Testis (tissue), 3 donors: ENCODE measurements around the gene PARP8. TPM values are rescaled to one million over a fixed set of nuclear protein-coding genes. Genes with fewer than 3 reads are reported as not detected.

Experiments used
- DNase-seq: peaks from one replicate; pipeline ENCODE4 v3.0.0-alpha.2; 2019
- H3K27ac ChIP-seq, 2 donors: fragments of 200-600 bp; sonication (generic); one replicate each; pipeline ENCODE4 v1.5.1; 2019
- H3K27me3 ChIP-seq: fragments of 200-600 bp; sonication (generic); one replicate; pipeline ENCODE4 v1.5.1; 2019
- H3K36me3 ChIP-seq: fragments of 200-600 bp; sonication (generic); one replicate; pipeline ENCODE4 v1.5.1; 2017; ENCODE audit warnings: low read depth; ENCODE audit errors: missing control alignments
- H3K4me1 ChIP-seq: fragments of 200-600 bp; sonication (generic); one replicate; pipeline ENCODE4 v1.5.1; 2019
- H3K4me3 ChIP-seq, 2 donors: fragments of 200-600 bp; sonication (generic); one replicate each; pipeline ENCODE4 v1.5.1; 2017 to 2019
- H3K9me3 ChIP-seq: fragments of 200-600 bp; sonication (generic); one replicate; pipeline ENCODE4 v1.5.1; 2017
- POLR2A ChIP-seq: fragments of 450-650 bp; IDR thresholded peaks from one replicate; pipeline ENCODE4 v1.6.1; 2017; ENCODE audit warnings: antibody characterized with exemption, mild to moderate bottlenecking, moderate library complexity
- WGBS, 2 donors: methylation state at CpG; one replicate each; pipeline ENCODE4 v1.1.5; 2018; 5-methylcytosine and 5-hydroxymethylcytosine counted together
- intact Hi-C: fragments of 100-400 bp; cut with DNase I; formaldehyde crosslinking; loops from one replicate; pipeline ENCODE4 v1.15.1; 2023; ENCODE audit warnings: low total_unique reads
- polyA plus RNA-seq: library from polyadenylated mRNA; stranded (reverse); fragments of 350-450 nt; fragmentation: Illumina TruSeq; extraction: RNeasy Lipid Tissue Mini Kit (QIAGEN cat#74804); gene quantifications from one replicate; pipeline ENCODE4 v1.2.3, GENCODE V29; 2014; ENCODE audit warnings: low read depth, low replicate concordance; ENCODE audit not compliant: insufficient read depth
- total RNA-seq, 2 donors: library from RNA; depleted of rRNA; stranded (reverse); fragments of >200 nt; gene quantifications; one replicate each; pipeline ENCODE4 v1.2.3, GENCODE V29; 2016
- TF ChIP-seq, protein P1 (sequence below), 3 experiments: fragments of 450-650 bp in 2 of 3; fragments of 200-600 bp in 1 of 3; sonication (generic) in 1 of 3; IDR thresholded peaks; one replicate each; pipeline ENCODE4 v1.5.1; 2016 to 2019; ENCODE audit warnings: antibody characterized with exemption in 3 of 3, mild to moderate bottlenecking in 2 of 3, moderate library complexity in 1 of 3

PARP8 gene
- total and polyA plus RNA-seq, 3 donors from 2014 or later: 14.4 to 24.3 (median 18.0) TPM

DNA sequence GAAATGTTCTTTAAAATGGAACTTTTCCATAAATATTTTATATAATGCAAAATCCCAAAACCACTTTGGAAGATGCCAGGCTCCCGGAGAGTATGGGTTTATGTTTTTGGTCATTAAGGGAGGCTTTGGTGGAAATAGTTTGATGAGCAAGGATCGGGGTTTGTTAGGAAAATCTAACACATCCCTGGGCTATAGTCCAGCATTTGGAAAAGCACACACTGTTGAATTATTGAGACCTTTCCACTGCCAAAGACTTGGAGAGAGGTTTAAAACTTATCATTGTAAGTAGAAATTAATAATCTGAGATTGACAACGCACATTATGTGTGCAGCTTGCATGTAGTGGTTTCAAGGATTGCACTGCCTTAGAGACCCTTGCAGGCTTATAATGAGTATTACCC is 156.3 kb downstream of the PARP8 start:
- no peaks in the 10 kb centered on the region for H3K27me3 ChIP-seq
- no peak for DNase-seq
- intact Hi-C loops: no loop called here
- no peak overlapping the region for H3K27ac ChIP-seq
- H3K4me1 ChIP-seq: no peaks in the 10 kb centered on the region
- WGBS, 2 donors: 88 to 95% methylated on average over 3 of the region's 3 CpGs
- no peak overlapping the region for H3K4me3 ChIP-seq
- TF ChIP-seq POLR2A: no peak
- TF ChIP-seq, protein P1, sequence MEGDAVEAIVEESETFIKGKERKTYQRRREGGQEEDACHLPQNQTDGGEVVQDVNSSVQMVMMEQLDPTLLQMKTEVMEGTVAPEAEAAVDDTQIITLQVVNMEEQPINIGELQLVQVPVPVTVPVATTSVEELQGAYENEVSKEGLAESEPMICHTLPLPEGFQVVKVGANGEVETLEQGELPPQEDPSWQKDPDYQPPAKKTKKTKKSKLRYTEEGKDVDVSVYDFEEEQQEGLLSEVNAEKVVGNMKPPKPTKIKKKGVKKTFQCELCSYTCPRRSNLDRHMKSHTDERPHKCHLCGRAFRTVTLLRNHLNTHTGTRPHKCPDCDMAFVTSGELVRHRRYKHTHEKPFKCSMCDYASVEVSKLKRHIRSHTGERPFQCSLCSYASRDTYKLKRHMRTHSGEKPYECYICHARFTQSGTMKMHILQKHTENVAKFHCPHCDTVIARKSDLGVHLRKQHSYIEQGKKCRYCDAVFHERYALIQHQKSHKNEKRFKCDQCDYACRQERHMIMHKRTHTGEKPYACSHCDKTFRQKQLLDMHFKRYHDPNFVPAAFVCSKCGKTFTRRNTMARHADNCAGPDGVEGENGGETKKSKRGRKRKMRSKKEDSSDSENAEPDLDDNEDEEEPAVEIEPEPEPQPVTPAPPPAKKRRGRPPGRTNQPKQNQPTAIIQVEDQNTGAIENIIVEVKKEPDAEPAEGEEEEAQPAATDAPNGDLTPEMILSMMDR (IDR thresholded peaks at IDR 0.05): no peak
- H3K36me3 ChIP-seq: no peaks in the 10 kb centered on the region
- H3K9me3 ChIP-seq: no peaks in the 10 kb centered on the region

DNA sequence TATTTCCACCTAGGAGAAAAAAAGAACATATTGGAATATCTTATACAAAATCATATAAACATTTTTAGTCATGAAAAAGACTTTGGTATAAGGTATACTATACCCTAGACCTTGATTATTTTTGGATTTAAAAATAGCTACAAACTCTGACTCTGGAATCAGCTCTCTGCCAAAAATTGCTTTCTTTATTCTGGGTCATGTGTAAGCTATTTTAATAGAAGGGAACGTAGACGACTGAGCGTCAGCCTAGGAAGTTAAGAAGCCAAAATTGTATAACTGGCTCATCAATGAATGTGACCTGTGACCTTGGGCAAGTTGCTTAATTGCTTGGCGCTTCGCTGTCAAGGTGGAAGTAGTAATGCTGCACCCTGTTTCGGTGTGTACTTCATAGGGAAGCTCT is 157.1 kb downstream of the PARP8 start:
- 59 to 77% methylated on average over 6 of the region's 6 CpGs for WGBS, 2 donors
- intact Hi-C loops: no loop called here
- Histone ChIP-seq H3K27ac (no peak overlapping the region), H3K36me3 (no peaks in the 10 kb centered on the region), H3K4me1 (no peaks in the 10 kb centered on the region), H3K9me3 (no peaks in the 10 kb centered on the region), H3K27me3 (no peaks in the 10 kb centered on the region), H3K4me3 (no peak overlapping the region)
- DNase-seq: no peak
- TF ChIP-seq, protein P1 (IDR thresholded peaks at IDR 0.05): no peak
- no peak for TF ChIP-seq POLR2A

DNA sequence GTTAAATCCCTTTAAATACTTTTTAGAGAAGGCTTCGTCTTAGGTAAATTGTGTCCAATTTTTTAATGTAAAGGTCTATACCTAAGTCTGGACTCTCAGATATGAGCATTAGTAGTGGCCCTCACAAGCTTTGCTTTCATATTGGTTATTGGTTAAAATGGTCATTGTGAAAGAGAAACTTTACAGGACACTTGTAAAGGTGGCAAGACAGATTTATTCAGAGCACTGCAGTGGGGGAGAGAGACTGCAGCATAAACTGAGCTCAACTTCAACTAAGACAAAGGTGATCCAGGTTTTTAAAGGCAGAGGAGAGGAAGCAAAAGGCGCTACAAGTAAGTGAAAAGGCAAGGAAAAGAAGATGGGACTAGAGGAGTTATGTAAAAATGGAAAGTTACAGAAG is 157.7 kb downstream of the PARP8 start:
- Histone ChIP-seq H3K4me3 (no peak overlapping the region), H3K27me3 (no peaks in the 10 kb centered on the region), H3K9me3 (no peaks in the 10 kb centered on the region), H3K4me1 (no peaks in the 10 kb centered on the region), H3K36me3 (no peaks in the 10 kb centered on the region), H3K27ac (no peak overlapping the region)
- intact Hi-C loops: no loop called here
- 89 to 97% methylated on average over 2 of the region's 2 CpGs for WGBS, 2 donors
- DNase-seq: no peak
- TF ChIP-seq, protein P1 (IDR thresholded peaks at IDR 0.05): no peak
- TF ChIP-seq POLR2A: no peak

DNA sequence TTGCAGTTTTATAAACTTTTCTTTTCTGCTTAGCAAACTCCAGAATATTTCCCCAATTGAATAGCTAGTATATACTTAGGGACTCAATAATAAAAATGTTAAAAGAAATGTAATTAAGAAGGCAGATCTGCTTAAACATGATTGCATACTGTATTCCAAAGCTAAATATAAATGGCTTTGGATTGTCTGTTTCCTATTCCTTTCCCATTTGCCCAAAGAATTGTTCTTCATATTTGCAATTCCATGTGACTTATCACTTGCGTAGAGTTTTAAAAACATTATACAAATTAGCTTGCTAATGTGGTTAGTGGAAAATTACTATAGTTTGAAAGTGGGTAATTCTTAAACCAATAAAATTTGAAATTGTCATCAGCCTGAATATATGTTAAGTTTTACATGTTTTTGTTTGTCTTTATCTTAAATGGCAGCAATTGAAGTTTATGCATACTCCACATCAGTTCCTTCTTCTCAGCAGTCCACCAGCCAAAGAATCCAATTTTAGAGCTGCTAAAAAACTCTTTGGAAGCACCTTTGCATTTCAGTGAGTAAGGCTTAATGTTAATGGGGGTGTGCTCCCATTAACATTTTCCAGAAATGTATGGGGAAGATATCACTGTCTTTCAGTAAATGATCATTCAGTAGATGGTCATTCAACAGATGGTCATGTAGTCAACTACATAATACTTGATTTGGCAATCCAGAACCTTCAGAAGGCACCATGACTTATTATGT is 161.2 kb downstream of the PARP8 start:
- no peaks in the 10 kb centered on the region for H3K4me1 ChIP-seq
- 92 to 100% methylated on average over 1 of the region's 1 CpG for WGBS, 2 donors
- no peaks in the 10 kb centered on the region for H3K9me3 ChIP-seq
- H3K36me3 ChIP-seq: no peaks in the 10 kb centered on the region
- intact Hi-C loops: no loop called here
- TF ChIP-seq, protein P1 (IDR thresholded peaks at IDR 0.05): no peak
- TF ChIP-seq POLR2A: no peak
- no peak for DNase-seq
- H3K27ac ChIP-seq: no peak overlapping the region
- H3K4me3 ChIP-seq: no peak overlapping the region
- H3K27me3 ChIP-seq: no peaks in the 10 kb centered on the region

DNA sequence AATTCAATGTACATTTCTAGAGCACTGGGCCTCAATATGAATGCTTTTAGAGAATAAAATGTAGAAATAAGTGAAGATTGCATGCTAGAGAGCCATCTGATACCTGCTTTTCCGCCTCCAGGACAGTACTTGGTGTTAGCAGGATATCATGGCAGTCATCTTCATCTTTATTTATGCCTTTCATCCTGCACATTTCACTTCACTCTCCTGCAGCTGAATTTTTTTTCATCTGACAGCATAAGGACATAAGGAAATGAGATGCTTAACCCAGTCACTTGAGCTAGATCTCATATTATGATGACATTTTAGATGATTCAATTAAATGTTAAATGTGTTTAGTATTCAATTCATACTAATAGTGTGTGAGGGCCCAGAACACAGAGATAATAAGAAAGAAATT is 162.6 kb downstream of the PARP8 start:
- no peak for DNase-seq
- no peaks in the 10 kb centered on the region for H3K9me3 ChIP-seq
- no peak overlapping the region for H3K4me3 ChIP-seq
- WGBS, 2 donors: 77 to 100% methylated on average over 1 of the region's 1 CpG
- no peaks in the 10 kb centered on the region for H3K4me1 ChIP-seq
- H3K27ac ChIP-seq: no peak overlapping the region
- intact Hi-C loops: no loop called here
- H3K27me3 ChIP-seq: no peaks in the 10 kb centered on the region
- TF ChIP-seq, protein P1 (IDR thresholded peaks at IDR 0.05): no peak
- TF ChIP-seq POLR2A: no peak
- H3K36me3 ChIP-seq: no peaks in the 10 kb centered on the region
